OCI-LY1 (cell line): ENCODE measurements around the gene NSUN5.

Source experiments
- H2AFZ ChIP-seq: fragments of 200-600 bp; sonication (generic), shearing (Covaris generic); 2 replicates; pipeline ENCODE4 v1.6.0; 2014; ENCODE audit warnings: antibody characterized with exemption, mild to moderate bottlenecking, low read length
- H3F3A ChIP-seq: fragments of 200-600 bp; sonication (generic), shearing (Covaris generic); 2 replicates; pipeline ENCODE4 v1.6.0; 2014; ENCODE audit warnings: mild to moderate bottlenecking, antibody characterized with exemption, low read length, moderate library complexity; ENCODE audit not compliant: insufficient read depth
- H3K27ac ChIP-seq: fragments of 200-600 bp; sonication (generic); 2 replicates; pipeline ENCODE4 v1.5.1; 2014; ENCODE audit warnings: low read length, mixed run types, mild to moderate bottlenecking, low read depth; ENCODE audit not compliant: poor library complexity, severe bottlenecking
- H3K27me3 ChIP-seq: fragments of 200-600 bp; sonication (generic); 2 replicates; pipeline ENCODE4 v1.6.0; 2014; ENCODE audit warnings: antibody characterized with exemption, mild to moderate bottlenecking, low read length, moderate library complexity; ENCODE audit not compliant: insufficient read depth
- H3K36me3 ChIP-seq: fragments of 200-600 bp; sonication (generic); 2 replicates; pipeline ENCODE4 v1.6.1; 2014; ENCODE audit warnings: mild to moderate bottlenecking, antibody characterized with exemption, low read length, moderate library complexity, mixed read lengths; ENCODE audit not compliant: insufficient read depth
- H3K4me1 ChIP-seq: fragments of 200-600 bp; sonication (generic); 2 replicates; pipeline ENCODE4 v1.5.1; 2014; ENCODE audit warnings: mild to moderate bottlenecking, low read length, moderate library complexity; ENCODE audit not compliant: insufficient read depth, severe bottlenecking
- H3K4me2 ChIP-seq: fragments of 200-600 bp; sonication (generic), shearing (Covaris generic); 2 replicates; pipeline ENCODE4 v1.6.1; 2014; ENCODE audit warnings: low read length
- H3K4me3 ChIP-seq: fragments of 200-600 bp; sonication (generic); 2 replicates; pipeline ENCODE4 v1.5.1; 2014; ENCODE audit warnings: low read length, low read depth, mild to moderate bottlenecking, mixed read lengths; ENCODE audit not compliant: poor library complexity, severe bottlenecking
- H3K79me2 ChIP-seq: fragments of 200-600 bp; shearing (Covaris generic); 2 replicates; pipeline ENCODE4 v1.6.1; 2016; ENCODE audit warnings: mixed run types, low read length, mixed read lengths; ENCODE audit not compliant: insufficient read depth
- H3K9ac ChIP-seq: fragments of 200-600 bp; sonication (generic), shearing (Covaris generic); 2 replicates; pipeline ENCODE4 v1.6.1; 2014; ENCODE audit warnings: mild to moderate bottlenecking, low read length, mixed read lengths
- H3K9me2 ChIP-seq: fragments of 200-600 bp; sonication (generic), shearing (Covaris generic); 2 replicates; pipeline ENCODE4 v1.6.1; 2014; ENCODE audit warnings: low read depth, mild to moderate bottlenecking, low read length, mixed read lengths
- H3K9me3 ChIP-seq: fragments of 200-600 bp; shearing (Covaris generic); 2 replicates; pipeline ENCODE4 v1.6.1; 2014; ENCODE audit warnings: low read length, mixed read lengths
- H4K20me1 ChIP-seq: fragments of 200-600 bp; sonication (generic), shearing (Covaris generic); 2 replicates; pipeline ENCODE4 v1.6.0; 2016; ENCODE audit warnings: mild to moderate bottlenecking, low read length; ENCODE audit not compliant: insufficient read depth
- CTCF ChIP-seq: fragments of 200-600 bp; sonication (generic), shearing (Covaris generic); IDR thresholded peaks from 2 replicates; pipeline ENCODE4 v1.5.1; 2017; ENCODE audit warnings: mild to moderate bottlenecking, antibody characterized with exemption, low read length, moderate library complexity, mixed read lengths
- EZH2 ChIP-seq: fragments of 200-600 bp; sonication (generic), shearing (Covaris generic); IDR thresholded peaks from 2 replicates; pipeline ENCODE4 v1.8.0; 2017; ENCODE audit warnings: borderline replicate concordance, mixed run types, mild to moderate bottlenecking, antibody characterized with exemption, low read length, moderate library complexity, mixed read lengths

Gene NSUN5

GRCh38 chr7:73351447-73352167 is 43.0 kb upstream of the NSUN5 start:
- Histone ChIP-seq H2AFZ (no peak overlapping the region), H4K20me1 (no peaks in the 10 kb centered on the region), H3K4me2 (no peak overlapping the region)

GRCh38 chr7:73350306-73351068 is 41.9 kb upstream of the NSUN5 start:
- Histone ChIP-seq H4K20me1 (no peaks in the 10 kb centered on the region), H3K79me2 (no peaks in the 10 kb centered on the region), H3K9me2 (no peaks in the 10 kb centered on the region), H3K4me3 (no peak overlapping the region), H3F3A (no peaks in the 10 kb centered on the region), H3K36me3 (no peaks in the 10 kb centered on the region), H3K4me2 (no peak overlapping the region), H3K27me3 (peaks cover 21% of the 10 kb centered on the region; the same call in 1 of the 2 replicates), H3K27ac (no peak overlapping the region), H3K9ac (no peak overlapping the region), H3K9me3 (no peaks in the 10 kb centered on the region), H3K4me1 (no peaks in the 10 kb centered on the region), H2AFZ (no peak overlapping the region)
- TF ChIP-seq EZH2: no peak
- TF ChIP-seq CTCF: no peak

More at GRCh38 chr7:73351447-73352167, 43.0 kb upstream of the NSUN5 start:
- H3K27ac ChIP-seq: no peak overlapping the region
- H3K79me2 ChIP-seq: no peaks in the 10 kb centered on the region
- H3K36me3 ChIP-seq: no peaks in the 10 kb centered on the region
- H3K4me1 ChIP-seq: no peaks in the 10 kb centered on the region
- no peak for TF ChIP-seq CTCF
- TF ChIP-seq EZH2: no peak
- no peaks in the 10 kb centered on the region for H3F3A ChIP-seq
- no peak overlapping the region for H3K9ac ChIP-seq
- H3K9me2 ChIP-seq: no peaks in the 10 kb centered on the region
- peaks cover 21% of the 10 kb centered on the region; the same call in 1 of the 2 replicates for H3K27me3 ChIP-seq
- no peaks in the 10 kb centered on the region for H3K9me3 ChIP-seq
- no peak overlapping the region for H3K4me3 ChIP-seq

- TF ChIP-seq EZH2 (no peak), CTCF (no peak)
- Histone ChIP-seq H3K4me2 (no peak overlapping the region), H4K20me1 (no peaks in the 10 kb centered on the region), H3K9ac (no peak overlapping the region), H3K9me3 (no peaks in the 10 kb centered on the region), H3K4me3 (no peak overlapping the region), H3F3A (no peaks in the 10 kb centered on the region), H3K4me1 (no peaks in the 10 kb centered on the region), H3K27ac (no peak overlapping the region), H2AFZ (no peak overlapping the region), H3K27me3 (peaks cover 21% of the 10 kb centered on the region; the same call in 1 of the 2 replicates), H3K36me3 (no peaks in the 10 kb centered on the region), H3K9me2 (no peaks in the 10 kb centered on the region), H3K79me2 (no peaks in the 10 kb centered on the region)
Observed at GRCh38 chr7:73349763-73350162, 41.1 kb upstream of the NSUN5 start.
